ENCODE results near the gene RNASEH2A.

Gene RNASEH2A

DNA sequence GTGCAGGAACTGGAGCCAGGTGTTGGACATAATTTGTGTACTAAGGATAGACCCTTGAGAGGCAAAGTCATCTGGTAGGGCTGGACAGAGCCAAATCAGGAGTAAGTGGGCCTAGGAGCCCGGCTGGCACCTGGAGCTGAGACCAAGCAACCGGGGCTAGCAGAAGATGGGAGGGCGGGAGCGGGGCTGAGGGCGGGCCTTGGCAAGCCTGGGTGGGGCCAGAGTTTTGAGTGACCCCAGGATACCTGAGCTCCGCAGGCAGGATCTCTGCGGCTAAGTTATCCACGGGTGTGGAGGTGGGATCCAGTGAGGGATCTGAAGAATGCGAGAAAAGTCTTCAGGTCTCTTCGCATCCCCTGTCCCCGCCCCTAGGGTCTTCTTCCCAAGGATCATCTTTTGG, 39.2 kb upstream of the RNASEH2A start:
- H3K4me3 ChIP-seq (ENCODE audit: low read length) = no peak overlapping the region
- no peak for DNase-seq (ENCODE audit: low read depth)
- TF ChIP-seq, protein P1, sequence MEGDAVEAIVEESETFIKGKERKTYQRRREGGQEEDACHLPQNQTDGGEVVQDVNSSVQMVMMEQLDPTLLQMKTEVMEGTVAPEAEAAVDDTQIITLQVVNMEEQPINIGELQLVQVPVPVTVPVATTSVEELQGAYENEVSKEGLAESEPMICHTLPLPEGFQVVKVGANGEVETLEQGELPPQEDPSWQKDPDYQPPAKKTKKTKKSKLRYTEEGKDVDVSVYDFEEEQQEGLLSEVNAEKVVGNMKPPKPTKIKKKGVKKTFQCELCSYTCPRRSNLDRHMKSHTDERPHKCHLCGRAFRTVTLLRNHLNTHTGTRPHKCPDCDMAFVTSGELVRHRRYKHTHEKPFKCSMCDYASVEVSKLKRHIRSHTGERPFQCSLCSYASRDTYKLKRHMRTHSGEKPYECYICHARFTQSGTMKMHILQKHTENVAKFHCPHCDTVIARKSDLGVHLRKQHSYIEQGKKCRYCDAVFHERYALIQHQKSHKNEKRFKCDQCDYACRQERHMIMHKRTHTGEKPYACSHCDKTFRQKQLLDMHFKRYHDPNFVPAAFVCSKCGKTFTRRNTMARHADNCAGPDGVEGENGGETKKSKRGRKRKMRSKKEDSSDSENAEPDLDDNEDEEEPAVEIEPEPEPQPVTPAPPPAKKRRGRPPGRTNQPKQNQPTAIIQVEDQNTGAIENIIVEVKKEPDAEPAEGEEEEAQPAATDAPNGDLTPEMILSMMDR (conservative IDR thresholded peaks at IDR 0.05; ENCODE audit: low read depth, low read length) = no peak

DNA sequence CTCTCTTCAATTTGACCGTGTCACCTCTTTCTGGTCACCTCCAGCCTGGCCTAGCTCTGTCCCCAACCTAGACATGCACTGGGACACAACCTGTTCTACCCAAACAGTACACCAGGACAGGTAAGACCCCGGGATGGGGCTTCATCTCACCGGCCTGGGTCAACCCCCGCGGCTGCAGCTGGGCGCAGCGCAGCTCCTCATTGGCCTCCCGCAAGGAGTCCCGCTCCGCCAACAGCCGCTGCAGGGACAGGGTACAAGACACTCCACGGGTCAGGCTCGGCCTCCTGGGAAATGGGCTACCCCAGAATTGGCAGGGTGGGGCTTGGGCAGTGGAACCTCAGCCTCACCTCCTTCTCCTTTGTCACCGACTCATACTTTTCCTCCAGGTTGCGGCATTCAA, 38.7 kb upstream of the RNASEH2A start:
- TF ChIP-seq, protein P1 (conservative IDR thresholded peaks at IDR 0.05; ENCODE audit: low read depth, low read length) = no peak
- DNase-seq (ENCODE audit: low read depth) = no peak

DNA sequence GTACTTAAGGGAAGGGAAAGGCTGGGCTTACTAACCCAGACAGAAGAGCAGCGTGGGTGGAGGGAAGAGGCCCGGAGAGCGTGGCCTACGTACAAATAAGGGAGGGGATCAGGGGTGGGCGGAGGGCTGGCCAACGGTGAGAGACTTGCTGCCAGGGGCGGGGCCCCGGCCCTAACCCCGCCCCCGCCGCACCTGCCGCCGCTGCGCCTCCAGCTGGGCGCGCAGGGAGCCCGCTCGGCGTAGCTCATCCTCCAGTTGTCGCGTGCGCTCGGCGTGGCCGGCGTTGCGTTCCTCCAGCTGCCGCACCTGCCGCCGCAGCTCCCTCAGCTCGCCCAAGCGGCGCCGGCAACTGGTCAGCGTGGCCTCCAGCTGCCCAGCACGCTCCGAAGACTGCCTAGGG, 36.7 kb upstream of the RNASEH2A start:
- TF ChIP-seq, protein P1 (conservative IDR thresholded peaks at IDR 0.05; ENCODE audit: low read depth, low read length) = no peak
- DNase-seq (ENCODE audit: low read depth) = no peak
- H3K4me3 ChIP-seq (ENCODE audit: low read length) = no peak overlapping the region

More for the DNA sequence above, 38.7 kb upstream of the RNASEH2A start:
- no peak overlapping the region for H3K4me3 ChIP-seq (ENCODE audit: low read length)

DNA sequence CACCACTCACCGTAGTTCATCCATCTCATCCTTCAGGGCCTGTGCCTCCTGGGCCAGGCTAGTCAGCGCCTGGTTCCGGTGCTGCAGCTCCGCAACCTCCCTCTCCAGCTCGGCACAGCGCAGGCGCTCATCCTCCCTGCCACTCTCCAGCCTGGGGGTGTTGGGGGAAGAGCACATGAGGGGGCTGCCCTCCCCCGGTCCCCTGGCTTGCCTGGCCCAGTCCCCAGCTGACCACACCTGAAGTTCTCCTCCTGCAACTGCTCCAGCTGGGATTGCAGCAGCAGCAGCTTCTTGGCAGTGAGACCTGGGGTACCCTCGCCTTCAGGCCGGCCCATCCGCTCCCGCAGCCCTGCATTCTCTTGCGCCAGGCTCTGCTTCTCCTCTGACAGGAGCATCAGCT, 35.5 kb upstream of the RNASEH2A start:
- no peak for DNase-seq (ENCODE audit: low read depth)
- H3K4me3 ChIP-seq (ENCODE audit: low read length) = no peak overlapping the region
- TF ChIP-seq, protein P1 (conservative IDR thresholded peaks at IDR 0.05; ENCODE audit: low read depth, low read length) = no peak

DNA sequence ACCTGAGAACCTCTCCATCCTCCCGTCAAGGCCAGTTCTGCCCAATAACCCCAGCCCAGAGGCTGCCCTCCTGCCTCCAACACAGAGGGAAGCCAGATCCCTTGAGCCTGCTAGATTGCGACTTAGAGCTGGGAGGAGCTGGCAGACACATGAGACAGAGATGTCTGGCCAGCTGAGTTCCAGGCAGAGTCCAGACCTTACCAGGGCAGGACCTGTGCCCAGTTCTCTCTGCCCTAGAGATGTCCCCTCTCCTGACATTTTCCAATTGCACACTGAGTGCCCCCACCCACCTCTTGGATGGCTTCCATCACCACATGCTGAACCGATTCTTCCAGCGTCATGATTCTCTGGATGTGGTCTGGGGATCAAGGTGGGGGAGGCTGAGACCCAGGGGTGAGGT, 34.1 kb upstream of the RNASEH2A start:
- no peak for DNase-seq (ENCODE audit: low read depth)
- no peak overlapping the region for H3K4me3 ChIP-seq (ENCODE audit: low read length)
- TF ChIP-seq, protein P1 (conservative IDR thresholded peaks at IDR 0.05; ENCODE audit: low read depth, low read length) = no peak

GRCh38 chr19:12773571-12773970, 32.8 kb upstream of the RNASEH2A start:
- TF ChIP-seq, protein P1 (conservative IDR thresholded peaks at IDR 0.05; ENCODE audit: low read depth, low read length) = peak; percentile 61
- no peak for DNase-seq (ENCODE audit: low read depth)
- no peak overlapping the region for H3K4me3 ChIP-seq (ENCODE audit: low read length)

DNA sequence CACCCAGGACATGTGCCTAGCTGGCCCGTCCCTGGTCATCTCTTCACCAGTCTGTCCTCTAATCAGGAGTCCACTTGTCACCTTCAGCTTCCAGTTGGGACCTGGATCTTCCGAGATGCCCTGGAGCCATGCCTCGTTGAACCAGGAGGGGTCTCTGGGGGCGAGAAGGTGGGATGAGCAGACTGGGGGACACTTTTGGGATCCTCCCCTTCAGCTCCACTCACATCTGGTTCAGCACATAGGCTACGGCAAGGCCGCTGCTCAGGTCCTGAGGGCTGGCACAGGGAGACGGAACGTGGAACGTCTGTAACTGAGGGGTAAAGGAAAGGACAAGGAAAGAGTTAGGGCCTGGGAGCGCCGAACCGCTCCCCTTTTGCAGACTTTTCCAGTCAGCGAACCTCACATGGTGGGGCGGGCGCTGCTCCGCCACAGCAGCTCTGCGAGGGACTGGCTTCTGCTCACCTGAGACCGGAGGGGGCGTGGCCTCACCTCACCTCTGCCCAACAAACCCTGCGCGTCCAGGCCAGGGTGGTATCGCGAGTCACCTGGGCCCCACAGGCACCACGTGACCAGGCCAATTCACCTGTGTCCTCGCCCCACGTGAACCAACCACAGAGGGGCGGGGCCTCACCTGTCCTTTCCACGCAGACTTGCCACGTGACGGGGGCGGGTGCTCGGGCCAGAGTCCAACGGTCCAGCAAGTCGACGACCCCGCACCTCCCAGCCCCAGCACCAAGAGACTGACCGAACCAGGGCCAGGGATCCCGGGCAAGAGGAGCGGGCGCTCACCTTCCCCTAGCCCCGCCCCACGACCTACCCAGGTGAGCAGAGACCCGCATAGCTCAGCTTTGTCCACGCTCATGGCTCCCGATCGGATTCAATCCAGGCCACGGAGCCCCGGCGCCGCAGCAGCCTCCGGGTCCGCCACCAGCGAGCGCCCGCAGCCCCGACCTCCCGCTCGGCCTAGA, 31.5 kb upstream of the RNASEH2A start, which contains the start of gene HOOK2:
TSS of gene HOOK2 (minus strand) at position 965 of the 968 bp plus-strand sequence. CDS start at position 862, 103 bp downstream.
- TF ChIP-seq, protein P1 (conservative IDR thresholded peaks at IDR 0.05; ENCODE audit: low read depth, low read length) = no peak
- no peak for DNase-seq (ENCODE audit: low read depth)
- peak within 1 kb of the TSS; percentile 76 for H3K4me3 ChIP-seq (ENCODE audit: low read length)
